NCI-H2196 (cell line): ENCODE results near the gene CEP162.
"Not testable (repeated sequence)": the region's sequence is repeated elsewhere in the genome, so short reads cannot be mapped to it uniquely, and the experiment has no call there.

Experiments
- DNase-seq: peaks from one replicate; lab custom pipeline; 2025; ENCODE audit not compliant: unreplicated experiment; lab: John Stamatoyannopoulos, UW

Gene CEP162

GRCh38 chr6:84151669-84152068, 75.8 kb downstream of the CEP162 start:
- DNase-seq, result no peak

- DNase-seq, result no peak
These were observed 76.7 kb downstream of the CEP162 start for GRCh38 chr6:84150705-84151104.

GRCh38 chr6:84141521-84141920, 85.9 kb downstream of the CEP162 start:
- DNase-seq, result no peak

- DNase-seq, result no peak
These were observed 88.1 kb downstream of the CEP162 start for GRCh38 chr6:84139311-84139710.

GRCh38 chr6:84137989-84138575, 89.4 kb downstream of the CEP162 start:
- DNase-seq, result no peak

- DNase-seq, result no peak
These were observed 90.4 kb downstream of the CEP162 start for GRCh38 chr6:84137051-84137375.

GRCh38 chr6:84136364-84137050, 90.9 kb downstream of the CEP162 start:
- no peak for DNase-seq

GRCh38 chr6:84135291-84135690, 92.2 kb downstream of the CEP162 start:
- DNase-seq, result no peak

- DNase-seq, result not testable (repeated sequence)
These were observed 94.1 kb downstream of the CEP162 start for GRCh38 chr6:84133385-84133784.

- DNase-seq, result not testable (repeated sequence)
These were observed 97.9 kb downstream of the CEP162 start for GRCh38 chr6:84129588-84129987.

- no peak for DNase-seq
These were observed 104.3 kb downstream of the CEP162 start for GRCh38 chr6:84123186-84123585.

- DNase-seq, result no peak
These were observed 108.2 kb downstream of the CEP162 start for GRCh38 chr6:84119277-84119676.

GRCh38 chr6:84118191-84118590, 109.3 kb downstream of the CEP162 start:
- no peak for DNase-seq

- DNase-seq, result not testable (repeated sequence)
These were observed 112.4 kb downstream of the CEP162 start for GRCh38 chr6:84114933-84115594.

- not testable (repeated sequence) for DNase-seq
These were observed 116.1 kb downstream of the CEP162 start for GRCh38 chr6:84111351-84111750.

GRCh38 chr6:84107495-84107894, 119.9 kb downstream of the CEP162 start:
- no peak for DNase-seq

- DNase-seq, result not testable (repeated sequence)
These were observed 122.1 kb downstream of the CEP162 start for GRCh38 chr6:84105215-84105924.

- no peak for DNase-seq
These were observed 124.4 kb downstream of the CEP162 start for GRCh38 chr6:84103029-84103428.

- no peak for DNase-seq
These were observed 132.3 kb downstream of the CEP162 start for GRCh38 chr6:84095156-84095555.

- DNase-seq, result no peak
These were observed 133.7 kb downstream of the CEP162 start for GRCh38 chr6:84093441-84094435.

GRCh38 chr6:84089552-84089951, 137.9 kb downstream of the CEP162 start:
- DNase-seq, result no peak
